Testis (tissue), 3 donors: Measurements from ENCODE around the gene DNAJC24. TPM values are rescaled to one million over a fixed set of nuclear protein-coding genes. Genes with fewer than 3 reads are reported as not detected.

Experiments used
- DNase-seq: peaks from one replicate; pipeline ENCODE4 v3.0.0-alpha.2; 2019
- H3K27ac ChIP-seq, 2 donors: fragments of 200-600 bp; sonication (generic); one replicate each; pipeline ENCODE4 v1.5.1; 2019
- H3K27me3 ChIP-seq: fragments of 200-600 bp; sonication (generic); one replicate; pipeline ENCODE4 v1.5.1; 2019
- H3K36me3 ChIP-seq: fragments of 200-600 bp; sonication (generic); one replicate; pipeline ENCODE4 v1.5.1; 2017; ENCODE audit warnings: low read depth; ENCODE audit errors: missing control alignments
- H3K4me1 ChIP-seq: fragments of 200-600 bp; sonication (generic); one replicate; pipeline ENCODE4 v1.5.1; 2019
- H3K4me3 ChIP-seq, 2 donors: fragments of 200-600 bp; sonication (generic); one replicate each; pipeline ENCODE4 v1.5.1; 2017 to 2019
- H3K9me3 ChIP-seq: fragments of 200-600 bp; sonication (generic); one replicate; pipeline ENCODE4 v1.5.1; 2017
- POLR2A ChIP-seq: fragments of 450-650 bp; IDR thresholded peaks from one replicate; pipeline ENCODE4 v1.6.1; 2017; ENCODE audit warnings: antibody characterized with exemption, mild to moderate bottlenecking, moderate library complexity
- WGBS, 2 donors: methylation state at CpG; one replicate each; pipeline ENCODE4 v1.1.5; 2018; 5-methylcytosine and 5-hydroxymethylcytosine counted together
- intact Hi-C: fragments of 100-400 bp; cut with DNase I; formaldehyde crosslinking; loops from one replicate; pipeline ENCODE4 v1.15.1; 2023; ENCODE audit warnings: low total_unique reads
- polyA plus RNA-seq: library from polyadenylated mRNA; stranded (reverse); fragments of 350-450 nt; fragmentation: Illumina TruSeq; extraction: RNeasy Lipid Tissue Mini Kit (QIAGEN cat#74804); gene quantifications from one replicate; pipeline ENCODE4 v1.2.3, GENCODE V29; 2014; ENCODE audit warnings: low read depth, low replicate concordance; ENCODE audit not compliant: insufficient read depth
- total RNA-seq, 2 donors: library from RNA; depleted of rRNA; stranded (reverse); fragments of >200 nt; gene quantifications; one replicate each; pipeline ENCODE4 v1.2.3, GENCODE V29; 2016
- TF ChIP-seq, protein P1 (sequence below), 3 experiments: fragments of 450-650 bp in 2 of 3; fragments of 200-600 bp in 1 of 3; sonication (generic) in 1 of 3; IDR thresholded peaks; one replicate each; pipeline ENCODE4 v1.5.1; 2016 to 2019; ENCODE audit warnings: antibody characterized with exemption in 3 of 3, mild to moderate bottlenecking in 2 of 3, moderate library complexity in 1 of 3

DNAJC24 gene
- total and polyA plus RNA-seq, 3 donors from 2014 or later, result 18.5 to 28.2 (median 27.2) TPM

DNA sequence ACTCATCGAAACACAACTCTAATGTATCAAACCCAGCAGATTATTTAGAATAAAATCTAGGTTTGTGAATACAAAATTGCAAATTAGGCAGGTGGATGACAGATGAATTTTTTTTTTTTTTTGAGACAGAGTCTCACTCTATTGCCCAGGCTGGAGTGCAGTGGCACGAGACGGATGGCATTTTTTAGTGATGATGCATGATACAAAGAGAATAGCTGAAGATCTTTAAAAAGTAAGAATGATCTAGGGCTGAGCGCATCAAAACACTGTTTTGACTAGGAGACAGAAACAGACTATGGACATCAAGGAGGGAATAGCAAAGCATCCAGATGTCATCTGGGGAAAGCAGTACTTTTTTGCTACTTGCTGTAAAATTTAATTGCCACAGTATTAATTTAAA is 76.0 kb downstream of the DNAJC24 start:
- no peak for DNase-seq
- intact Hi-C loops, result no loop called here
- Histone ChIP-seq H3K4me3 (no peak overlapping the region), H3K9me3 (no peaks in the 10 kb centered on the region), H3K36me3 (no peaks in the 10 kb centered on the region), H3K27ac (no peak overlapping the region), H3K4me1 (no peaks in the 10 kb centered on the region), H3K27me3 (no peaks in the 10 kb centered on the region)
- TF ChIP-seq, protein P1, sequence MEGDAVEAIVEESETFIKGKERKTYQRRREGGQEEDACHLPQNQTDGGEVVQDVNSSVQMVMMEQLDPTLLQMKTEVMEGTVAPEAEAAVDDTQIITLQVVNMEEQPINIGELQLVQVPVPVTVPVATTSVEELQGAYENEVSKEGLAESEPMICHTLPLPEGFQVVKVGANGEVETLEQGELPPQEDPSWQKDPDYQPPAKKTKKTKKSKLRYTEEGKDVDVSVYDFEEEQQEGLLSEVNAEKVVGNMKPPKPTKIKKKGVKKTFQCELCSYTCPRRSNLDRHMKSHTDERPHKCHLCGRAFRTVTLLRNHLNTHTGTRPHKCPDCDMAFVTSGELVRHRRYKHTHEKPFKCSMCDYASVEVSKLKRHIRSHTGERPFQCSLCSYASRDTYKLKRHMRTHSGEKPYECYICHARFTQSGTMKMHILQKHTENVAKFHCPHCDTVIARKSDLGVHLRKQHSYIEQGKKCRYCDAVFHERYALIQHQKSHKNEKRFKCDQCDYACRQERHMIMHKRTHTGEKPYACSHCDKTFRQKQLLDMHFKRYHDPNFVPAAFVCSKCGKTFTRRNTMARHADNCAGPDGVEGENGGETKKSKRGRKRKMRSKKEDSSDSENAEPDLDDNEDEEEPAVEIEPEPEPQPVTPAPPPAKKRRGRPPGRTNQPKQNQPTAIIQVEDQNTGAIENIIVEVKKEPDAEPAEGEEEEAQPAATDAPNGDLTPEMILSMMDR (IDR thresholded peaks at IDR 0.05), result no peak
- TF ChIP-seq POLR2A, result no peak
- WGBS, 2 donors, result 88 to 93% methylated on average over 4 of the region's 4 CpGs

DNA sequence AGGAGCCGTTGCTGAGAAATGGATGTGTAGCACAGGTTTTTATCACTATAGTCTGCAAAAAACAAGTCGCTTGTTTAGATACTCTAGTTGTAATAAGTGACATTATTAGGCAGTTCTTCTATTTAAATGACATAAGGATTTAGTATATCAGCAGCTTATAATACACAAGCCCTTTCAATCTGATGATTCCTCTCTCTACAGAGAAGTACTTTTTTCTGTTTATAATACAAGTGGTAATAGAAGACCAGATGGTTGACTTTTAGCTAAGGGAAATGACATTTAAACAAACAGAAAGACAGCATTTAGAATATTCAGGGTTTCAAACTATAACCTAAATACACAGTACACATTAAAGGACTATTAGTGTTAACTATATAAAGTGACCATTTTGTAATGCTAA is 79.4 kb downstream of the DNAJC24 start:
- intact Hi-C loops, result no loop called here
- no peaks in the 10 kb centered on the region for H3K9me3 ChIP-seq
- no peak overlapping the region for H3K27ac ChIP-seq
- no peak overlapping the region for H3K4me3 ChIP-seq
- H3K27me3 ChIP-seq, result no peaks in the 10 kb centered on the region
- no peaks in the 10 kb centered on the region for H3K4me1 ChIP-seq
- H3K36me3 ChIP-seq, result no peaks in the 10 kb centered on the region
- no peak for TF ChIP-seq POLR2A
- TF ChIP-seq, protein P1 (IDR thresholded peaks at IDR 0.05), result no peak
- DNase-seq, result no peak
- 86 to 89% methylated on average over 2 of the region's 2 CpGs for WGBS, 2 donors

DNA sequence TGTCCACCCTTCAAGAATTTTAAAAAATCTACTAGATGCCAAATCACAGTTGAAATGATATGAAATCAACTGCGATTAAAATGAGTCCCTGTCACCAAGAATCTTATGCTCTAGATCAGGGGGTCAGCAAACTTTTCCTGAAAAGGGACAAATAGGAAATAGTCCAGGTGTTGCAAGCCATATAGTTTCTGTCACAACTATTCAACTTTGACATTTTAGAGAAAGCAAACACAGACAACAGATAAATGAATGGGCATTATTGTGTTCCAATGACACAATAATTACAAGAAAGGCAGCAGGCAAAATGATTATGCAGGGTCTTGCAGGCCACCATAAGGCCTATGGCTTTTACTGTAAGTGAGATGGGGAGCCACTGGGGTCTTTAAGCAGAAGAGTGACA is 81.2 kb downstream of the DNAJC24 start:
- no peak for DNase-seq
- TF ChIP-seq POLR2A, result no peak
- TF ChIP-seq, protein P1 (IDR thresholded peaks at IDR 0.05), result no peak
- H3K27me3 ChIP-seq, result no peaks in the 10 kb centered on the region
- H3K27ac ChIP-seq, result no peak overlapping the region
- no peaks in the 10 kb centered on the region for H3K4me1 ChIP-seq
- intact Hi-C loops, result no loop called here
- no peaks in the 10 kb centered on the region for H3K9me3 ChIP-seq
- H3K4me3 ChIP-seq, result no peak overlapping the region
- H3K36me3 ChIP-seq, result no peaks in the 10 kb centered on the region
- 96 to 97% methylated on average over 1 of the region's 1 CpG for WGBS, 2 donors

DNA sequence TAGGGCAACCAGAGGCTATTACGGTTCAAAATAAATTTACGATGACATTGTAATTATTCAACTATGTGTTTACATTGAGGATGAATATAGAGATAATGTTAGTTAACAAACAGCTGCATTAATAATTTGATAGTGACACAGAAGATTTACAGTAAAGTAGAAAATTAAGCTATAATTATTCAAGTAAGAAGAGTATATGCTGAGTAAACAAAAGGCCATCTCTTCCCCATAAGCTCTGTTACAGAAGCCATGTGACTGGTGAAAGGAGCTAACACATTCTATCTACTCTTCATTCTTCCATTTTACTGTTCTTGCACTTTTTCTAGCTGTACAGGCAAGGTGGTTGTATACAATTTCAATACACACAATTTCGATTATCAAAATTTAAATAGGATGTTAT is 85.5 kb downstream of the DNAJC24 start:
- Histone ChIP-seq H3K4me1 (no peaks in the 10 kb centered on the region), H3K27me3 (no peaks in the 10 kb centered on the region), H3K27ac (no peak overlapping the region), H3K4me3 (no peak overlapping the region), H3K9me3 (no peaks in the 10 kb centered on the region), H3K36me3 (no peaks in the 10 kb centered on the region)
- DNase-seq, result no peak
- WGBS, 2 donors, result 94 to 98% methylated on average over 3 of the region's 3 CpGs
- intact Hi-C loops, result no loop called here
- TF ChIP-seq, protein P1 (IDR thresholded peaks at IDR 0.05), result no peak
- no peak for TF ChIP-seq POLR2A

DNA sequence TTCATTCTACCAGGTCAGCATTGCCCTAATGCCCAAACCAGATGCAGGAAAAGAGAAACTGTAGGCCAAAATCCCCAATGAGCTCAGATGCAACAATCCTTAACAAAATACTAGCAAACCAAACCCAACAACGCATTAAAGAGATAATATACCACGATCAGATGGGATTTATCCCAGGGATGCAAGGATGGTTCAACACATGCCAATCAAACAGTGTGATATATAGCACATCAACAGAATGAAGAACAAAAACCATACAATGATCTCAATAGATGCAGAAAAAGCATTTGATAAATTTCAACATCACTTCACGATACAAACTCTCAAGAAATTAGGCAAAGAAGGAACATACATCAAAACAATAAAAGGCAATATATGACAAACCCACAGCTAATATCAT is 94.8 kb downstream of the DNAJC24 start:
- DNase-seq, result no peak
- TF ChIP-seq POLR2A, result no peak
- TF ChIP-seq, protein P1 (IDR thresholded peaks at IDR 0.05), result no peak
- Histone ChIP-seq H3K4me3 (no peak overlapping the region), H3K27ac (no peak overlapping the region), H3K9me3 (no peaks in the 10 kb centered on the region), H3K4me1 (no peaks in the 10 kb centered on the region), H3K36me3 (no peaks in the 10 kb centered on the region), H3K27me3 (no peaks in the 10 kb centered on the region)
- intact Hi-C loops, result no loop called here
- 95 to 100% methylated on average over 3 of the region's 3 CpGs for WGBS, 2 donors
